ENCODE measurements around the gene RAB3D. TPM values are rescaled to one million over a fixed set of nuclear protein-coding genes. Genes with fewer than 3 reads are reported as not detected.

The RAB3D gene
- total RNA-seq, 2 donors from 2014 or later, result 33.9 to 81.2 TPM

DNA sequence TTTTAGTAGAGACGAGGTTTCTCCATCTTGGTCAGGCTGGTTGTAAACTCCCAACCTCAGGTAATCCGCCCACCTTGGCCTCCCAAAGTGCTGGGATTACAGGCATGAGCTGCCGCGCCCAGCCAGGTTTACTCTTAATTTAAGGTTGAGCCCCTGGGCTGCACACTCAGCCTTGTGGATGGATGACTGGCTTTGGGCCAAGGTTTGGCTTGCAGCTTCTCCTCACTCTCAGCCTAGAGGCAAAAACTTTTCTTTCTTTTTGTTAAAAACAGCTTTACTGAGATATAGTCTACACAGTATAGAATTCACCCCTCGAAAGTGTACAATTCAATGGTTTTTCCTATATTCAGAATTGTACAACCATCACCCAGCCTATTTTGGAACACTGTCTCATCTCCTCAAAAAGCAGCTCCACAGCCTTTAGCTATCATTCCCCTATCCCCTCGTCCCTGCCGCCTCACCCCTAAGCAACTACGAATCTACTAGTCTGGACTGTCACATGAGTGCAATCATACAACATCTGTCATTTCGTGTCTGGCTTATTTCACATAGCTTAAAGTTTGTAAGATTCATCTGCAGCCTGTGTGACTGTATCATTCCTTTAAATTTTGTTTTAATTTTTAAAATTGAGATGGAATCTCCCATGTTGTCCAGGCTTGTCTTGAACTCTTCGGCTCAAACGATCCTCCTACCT, 58.0 kb downstream of the RAB3D start:
- TF ChIP-seq POLR2AphosphoS5 (IDR thresholded peaks at IDR 0.05) (no peak), POLR2A (IDR thresholded peaks at IDR 0.05) (no peak), CTCF (IDR thresholded peaks at IDR 0.05) (no peak)
- H3K36me3 ChIP-seq, result no peaks in the 10 kb centered on the region
- H3K9me3 ChIP-seq, result no peaks in the 10 kb centered on the region
- H3K27ac ChIP-seq, result no peak overlapping the region
- intact Hi-C loops (cut with DNase I), result no loop called here
- H3K4me1 ChIP-seq (replicated peaks), result no peaks in the 10 kb centered on the region
- DNase-seq (ENCODE audit: low spot score), result no peak
- no peak overlapping the region for H3K4me3 ChIP-seq
- H3K27me3 ChIP-seq (replicated peaks; ENCODE audit: insufficient read depth), result no peaks in the 10 kb centered on the region
- WGBS, result 57% methylated on average over 11 of the region's 11 CpGs

DNA sequence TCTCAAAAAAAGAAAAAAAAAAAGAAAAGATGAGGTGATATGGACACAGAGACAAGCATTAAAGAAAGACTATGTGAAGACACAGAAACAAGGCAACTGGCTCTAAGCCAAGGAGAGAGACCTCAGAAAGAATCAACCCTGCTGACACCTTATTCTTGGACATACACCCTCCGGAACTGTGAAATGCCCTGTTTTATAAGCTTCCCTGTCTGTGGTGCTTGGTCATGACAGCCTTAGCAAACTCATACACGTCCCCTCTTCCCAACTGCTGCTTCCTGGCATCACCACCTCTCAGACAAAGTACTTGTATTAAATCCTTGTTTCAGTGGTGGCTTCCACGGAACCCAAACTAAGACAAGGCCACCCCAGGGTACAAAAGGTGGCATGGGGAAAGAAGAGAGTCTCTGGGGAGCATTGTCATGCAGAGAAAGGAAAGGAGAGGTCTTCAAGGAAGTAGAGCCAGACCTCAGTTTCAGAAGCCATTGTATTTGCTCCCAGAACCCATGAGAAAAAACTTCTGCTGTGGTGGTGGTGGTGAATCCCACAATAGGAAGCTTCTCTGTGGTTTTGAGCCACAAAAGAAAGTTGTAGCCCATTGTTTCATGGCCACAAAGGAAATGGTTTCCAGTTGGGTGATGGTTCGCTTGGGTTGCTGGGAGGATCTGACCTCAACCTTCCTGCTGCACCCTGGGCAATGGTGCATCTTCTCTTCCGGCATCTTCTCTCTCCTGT, 59.8 kb downstream of the RAB3D start:
- H3K27ac ChIP-seq, result no peak overlapping the region
- intact Hi-C loops (cut with DNase I), result no loop called here
- no peaks in the 10 kb centered on the region for H3K4me1 ChIP-seq (replicated peaks)
- no peaks in the 10 kb centered on the region for H3K36me3 ChIP-seq
- no peak for DNase-seq (ENCODE audit: low spot score)
- no peaks in the 10 kb centered on the region for H3K27me3 ChIP-seq (replicated peaks; ENCODE audit: insufficient read depth)
- TF ChIP-seq CTCF (IDR thresholded peaks at IDR 0.05) (no peak), POLR2A (IDR thresholded peaks at IDR 0.05) (no peak), POLR2AphosphoS5 (IDR thresholded peaks at IDR 0.05) (no peak)
- H3K4me3 ChIP-seq, result no peak overlapping the region
- H3K9me3 ChIP-seq, result no peaks in the 10 kb centered on the region
- 79% methylated on average over 5 of the region's 5 CpGs for WGBS

DNA sequence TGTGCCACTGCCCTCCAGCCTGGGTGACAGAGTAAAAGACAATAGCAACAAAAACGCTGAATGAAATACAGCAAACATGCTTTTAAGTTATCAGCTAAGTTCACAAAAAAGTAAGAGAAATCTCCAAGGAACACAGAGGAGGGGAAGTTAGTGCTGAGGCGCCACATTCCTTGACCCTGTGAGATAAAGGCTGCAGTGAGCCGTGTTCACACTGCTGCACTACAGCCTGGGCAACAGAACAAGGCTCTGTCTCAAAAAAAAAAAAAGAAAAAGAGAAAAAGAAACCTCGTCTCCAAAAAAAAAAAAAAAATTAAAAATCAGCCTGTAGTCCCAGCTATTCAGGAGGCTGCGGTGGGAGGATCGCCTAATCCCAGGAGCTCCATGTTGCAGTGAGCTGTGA, 60.8 kb downstream of the RAB3D start:
- Histone ChIP-seq H3K27ac (no peak overlapping the region), H3K27me3 (replicated peaks; ENCODE audit: insufficient read depth) (no peaks in the 10 kb centered on the region), H3K4me1 (replicated peaks) (no peaks in the 10 kb centered on the region), H3K9me3 (no peaks in the 10 kb centered on the region), H3K4me3 (no peak overlapping the region), H3K36me3 (no peaks in the 10 kb centered on the region)
- intact Hi-C loops (cut with DNase I), result no loop called here
- DNase-seq (ENCODE audit: low spot score), result no peak
- no peak for TF ChIP-seq POLR2A (IDR thresholded peaks at IDR 0.05)
- TF ChIP-seq POLR2AphosphoS5 (IDR thresholded peaks at IDR 0.05), result no peak
- TF ChIP-seq CTCF (IDR thresholded peaks at IDR 0.05), result no peak
- WGBS, result 38% methylated on average over 6 of the region's 6 CpGs

- no peaks in the 10 kb centered on the region for H3K9me3 ChIP-seq
- intact Hi-C loops (cut with DNase I), result no loop called here
- no peaks in the 10 kb centered on the region for H3K4me1 ChIP-seq (replicated peaks)
- TF ChIP-seq POLR2AphosphoS5 (IDR thresholded peaks at IDR 0.05), result no peak
- TF ChIP-seq CTCF (IDR thresholded peaks at IDR 0.05), result no peak
- no peak for TF ChIP-seq POLR2A (IDR thresholded peaks at IDR 0.05)
- H3K4me3 ChIP-seq, result no peak overlapping the region
- 72% methylated on average over 4 of the region's 4 CpGs for WGBS
- H3K36me3 ChIP-seq, result no peaks in the 10 kb centered on the region
- H3K27me3 ChIP-seq (replicated peaks; ENCODE audit: insufficient read depth), result no peaks in the 10 kb centered on the region
- H3K27ac ChIP-seq, result no peak overlapping the region
- no peak for DNase-seq (ENCODE audit: low spot score)
Measured at GRCh38 chr19:11274533-11275086, 64.8 kb downstream of the RAB3D start.
